ENCODE measurements around the gene ECSIT.

DNA sequence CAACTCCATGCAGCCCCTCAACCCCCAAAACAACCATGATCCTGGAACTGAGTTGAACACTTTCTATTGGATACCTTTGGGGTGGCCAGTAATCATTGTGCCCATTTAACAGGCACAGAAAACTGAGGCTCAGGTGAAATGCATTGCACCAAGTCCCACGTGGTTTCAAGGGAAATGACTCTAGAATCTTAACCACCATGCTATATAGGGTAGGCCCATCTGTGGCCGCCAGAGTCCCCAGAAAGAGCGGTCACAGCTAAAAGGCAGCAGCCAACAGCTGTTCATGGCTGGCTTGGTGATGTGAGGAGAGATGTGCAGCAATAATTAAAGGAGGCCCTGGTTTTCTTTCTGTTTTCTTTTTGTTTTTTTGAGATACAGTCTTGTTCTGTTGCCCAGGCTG lies 12.3 kb upstream of the ECSIT start:
- TF ChIP-seq, protein P1, sequence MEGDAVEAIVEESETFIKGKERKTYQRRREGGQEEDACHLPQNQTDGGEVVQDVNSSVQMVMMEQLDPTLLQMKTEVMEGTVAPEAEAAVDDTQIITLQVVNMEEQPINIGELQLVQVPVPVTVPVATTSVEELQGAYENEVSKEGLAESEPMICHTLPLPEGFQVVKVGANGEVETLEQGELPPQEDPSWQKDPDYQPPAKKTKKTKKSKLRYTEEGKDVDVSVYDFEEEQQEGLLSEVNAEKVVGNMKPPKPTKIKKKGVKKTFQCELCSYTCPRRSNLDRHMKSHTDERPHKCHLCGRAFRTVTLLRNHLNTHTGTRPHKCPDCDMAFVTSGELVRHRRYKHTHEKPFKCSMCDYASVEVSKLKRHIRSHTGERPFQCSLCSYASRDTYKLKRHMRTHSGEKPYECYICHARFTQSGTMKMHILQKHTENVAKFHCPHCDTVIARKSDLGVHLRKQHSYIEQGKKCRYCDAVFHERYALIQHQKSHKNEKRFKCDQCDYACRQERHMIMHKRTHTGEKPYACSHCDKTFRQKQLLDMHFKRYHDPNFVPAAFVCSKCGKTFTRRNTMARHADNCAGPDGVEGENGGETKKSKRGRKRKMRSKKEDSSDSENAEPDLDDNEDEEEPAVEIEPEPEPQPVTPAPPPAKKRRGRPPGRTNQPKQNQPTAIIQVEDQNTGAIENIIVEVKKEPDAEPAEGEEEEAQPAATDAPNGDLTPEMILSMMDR (IDR thresholded peaks at IDR 0.05), result no peak
- TF ChIP-seq ZFX (IDR thresholded peaks at IDR 0.05; ENCODE audit: borderline replicate concordance), result no peak
